Activated B cell treated with CpG ODN at 0.5 μM for 24 hours (primary cell): ENCODE measurements around the gene TRIM9. TPM values are rescaled to one million over a fixed set of nuclear protein-coding genes. Genes with fewer than 3 reads are reported as not detected.

Experiments used
- ATAC-seq: fragments of 200-7000 bp; cut with Tn5 transposase; one replicate; pipeline ENCODE4 v1.10.0; 2021; ENCODE audit warnings: low read depth, mild to moderate bottlenecking, moderate library complexity
- CTCF ChIA-PET: fragments of 350-600 bp; sonication (Branson Sonifier 250); formaldehyde crosslinking; loops from one replicate; lab custom pipeline; 2021; ENCODE audit warnings: antibody characterized with exemption; lab: Charles Lee
- POLR2A ChIA-PET: fragments of 350-600 bp; sonication (Branson Sonifier 250); formaldehyde crosslinking; loops from one replicate; lab custom pipeline; 2021; ENCODE audit warnings: antibody characterized with exemption; lab: Charles Lee
- DNase-seq: peaks from one replicate; pipeline ENCODE4 v3.0.0; 2022
- H3K27ac Mint-ChIP-seq: one replicate; pipeline ENCODE4 v1.8.0; 2020; ENCODE audit warnings: mixed read lengths
- H3K27me3 Mint-ChIP-seq: one replicate; pipeline ENCODE4 v1.8.0; 2021; ENCODE audit warnings: mixed read lengths
- H3K36me3 Mint-ChIP-seq: one replicate; pipeline ENCODE4 v1.8.0; 2021; ENCODE audit warnings: low read depth, mixed read lengths
- H3K4me1 Mint-ChIP-seq: one replicate; pipeline ENCODE4 v1.8.0; 2021; ENCODE audit warnings: mixed read lengths
- H3K4me3 Mint-ChIP-seq: one replicate; pipeline ENCODE4 v1.8.0; 2020; ENCODE audit warnings: mild to moderate bottlenecking, mixed read lengths
- H3K9me3 Mint-ChIP-seq: one replicate; pipeline ENCODE4 v1.8.0; 2020; ENCODE audit warnings: mixed read lengths
- intact Hi-C: fragments of 100-400 bp; cut with micrococcal nuclease; formaldehyde crosslinking; loops from one replicate; pipeline ENCODE4 v1.15.1; 2024
- total RNA-seq: library from RNA; stranded (reverse); gene quantifications from 2 replicates; pipeline ENCODE4 v1.2.3, GENCODE V29; 2022
- TF ChIP-seq, protein P1 (sequence below): fragments of 200-600 bp; IDR thresholded peaks from one replicate; pipeline ENCODE4 v1.8.0; 2022; ENCODE audit warnings: antibody characterized with exemption, mild to moderate bottlenecking

The TRIM9 gene
- total RNA-seq, 1 donor from 2014 or later: 0.67 TPM

- CTCF ChIA-PET: no interaction called here
- H3K27me3 Mint-ChIP-seq: peaks cover 9% of the 10 kb centered on the region
- DNase-seq (no peak), ATAC-seq (no peak)
- intact Hi-C loops: no loop called here
- POLR2A ChIA-PET: no interaction called here
- no peaks in the 10 kb centered on the region for H3K36me3 Mint-ChIP-seq
- no peak overlapping the region for H3K4me3 Mint-ChIP-seq
- H3K4me1 Mint-ChIP-seq: no peaks in the 10 kb centered on the region
- no peak overlapping the region for H3K27ac Mint-ChIP-seq
- TF ChIP-seq, protein P1, sequence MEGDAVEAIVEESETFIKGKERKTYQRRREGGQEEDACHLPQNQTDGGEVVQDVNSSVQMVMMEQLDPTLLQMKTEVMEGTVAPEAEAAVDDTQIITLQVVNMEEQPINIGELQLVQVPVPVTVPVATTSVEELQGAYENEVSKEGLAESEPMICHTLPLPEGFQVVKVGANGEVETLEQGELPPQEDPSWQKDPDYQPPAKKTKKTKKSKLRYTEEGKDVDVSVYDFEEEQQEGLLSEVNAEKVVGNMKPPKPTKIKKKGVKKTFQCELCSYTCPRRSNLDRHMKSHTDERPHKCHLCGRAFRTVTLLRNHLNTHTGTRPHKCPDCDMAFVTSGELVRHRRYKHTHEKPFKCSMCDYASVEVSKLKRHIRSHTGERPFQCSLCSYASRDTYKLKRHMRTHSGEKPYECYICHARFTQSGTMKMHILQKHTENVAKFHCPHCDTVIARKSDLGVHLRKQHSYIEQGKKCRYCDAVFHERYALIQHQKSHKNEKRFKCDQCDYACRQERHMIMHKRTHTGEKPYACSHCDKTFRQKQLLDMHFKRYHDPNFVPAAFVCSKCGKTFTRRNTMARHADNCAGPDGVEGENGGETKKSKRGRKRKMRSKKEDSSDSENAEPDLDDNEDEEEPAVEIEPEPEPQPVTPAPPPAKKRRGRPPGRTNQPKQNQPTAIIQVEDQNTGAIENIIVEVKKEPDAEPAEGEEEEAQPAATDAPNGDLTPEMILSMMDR: no peak
- no peaks in the 10 kb centered on the region for H3K9me3 Mint-ChIP-seq
Measured at GRCh38 chr14:50926851-50927386, 168.0 kb downstream of the TRIM9 start.

Other genes starting within 250 kb of the TRIM9 start
- gene ABHD12B, start 223.1 kb downstream of the TRIM9 start, total RNA-seq: not detected in 2 replicates
- gene PYGL, start 150.6 kb downstream of the TRIM9 start, total RNA-seq: 0.32 TPM in 1 of 2 replicates, not detected in the other
- gene TMX1, start 145.1 kb upstream of the TRIM9 start, total RNA-seq: 24.6 and 25.3 TPM in 2 replicates